ENCODE results near the gene PRR22. TPM values are rescaled to one million over a fixed set of nuclear protein-coding genes. Genes with fewer than 3 reads are reported as not detected.

PRR22 gene
- total RNA-seq, 1 experiment from 2014 or later: 13.5 TPM

DNA sequence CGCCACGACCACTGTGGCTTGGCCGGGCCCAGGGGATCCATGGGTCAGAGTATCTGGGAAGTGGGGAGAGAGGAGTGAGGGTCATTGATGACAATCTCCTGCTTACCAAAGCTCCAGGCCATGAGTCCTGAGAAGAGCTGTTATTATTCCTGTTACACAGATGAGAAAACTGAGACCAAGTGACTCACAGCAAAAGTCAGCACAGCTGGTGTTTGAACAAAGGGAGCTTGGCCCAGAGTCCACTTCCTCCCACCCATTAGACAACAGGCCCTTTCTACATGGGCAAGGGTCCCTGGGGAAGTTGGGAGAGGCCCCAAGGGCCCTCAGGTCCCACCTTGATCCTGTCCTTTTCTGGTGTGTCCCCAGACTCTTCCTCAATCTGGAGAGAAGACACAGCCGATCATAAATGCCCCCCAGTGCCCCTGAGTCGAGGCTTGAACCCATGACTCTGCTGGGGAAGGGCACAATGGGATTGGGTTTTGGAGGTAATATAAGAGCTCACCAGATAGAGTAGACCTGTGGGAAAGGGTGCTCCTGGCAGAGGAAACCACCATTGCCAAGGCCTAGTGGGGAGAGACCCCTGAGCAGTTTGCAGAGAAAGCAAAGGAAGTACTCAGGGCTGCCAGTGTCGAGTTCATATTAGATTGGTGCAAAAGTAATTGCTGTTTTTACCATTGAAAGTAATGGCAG is 48.1 kb upstream of the PRR22 start:
- no peaks in the 10 kb centered on the region for H4K20me1 ChIP-seq (ENCODE audit: insufficient read depth)
- POLR2A ChIA-PET: interaction anchor here (1.1 kb wide), 1 partner anchor 143 kb away, joined by 4 read pairs; the partner anchor contains the start of gene RPL36
- no peak overlapping the region for H3K27ac ChIP-seq (ENCODE audit: low read depth, low read length)
- ATAC-seq (no peak), DNase-seq (ENCODE audit: low read depth, low spot score) (no peak)
- intact Hi-C loops (cut with micrococcal nuclease): no loop called here
- H2AFZ ChIP-seq (ENCODE audit: low read depth, low read length, poor library complexity, severe bottlenecking): no peak overlapping the region
- BruUV-seq (replicated peaks): no TSS peak
- H3K4me3 ChIP-seq (replicated peaks in 1 of 2; ENCODE audit: low read depth in 1 of 2, low read length in 2 of 2): no peak overlapping the region
- H3K79me2 ChIP-seq (ENCODE audit: insufficient read depth, low read length): no peaks in the 10 kb centered on the region
- H3K9me2 ChIP-seq (ENCODE audit: insufficient read depth): no peaks in the 10 kb centered on the region
- H3K9ac ChIP-seq (ENCODE audit: low read length): no peak overlapping the region
- RAD21 ChIA-PET (ENCODE audit: low non-redundant PET in 1 of 2, low total read pairs in 2 of 2, uncharacterized antibody in 2 of 2, unreplicated experiment in 2 of 2): no interaction called here
- H3K27me3 ChIP-seq (ENCODE audit: insufficient read depth, low read length): no peaks in the 10 kb centered on the region
- TF ChIP-seq ZNF274 (IDR thresholded peaks at IDR 0.05; ENCODE audit: low read depth, low read length) (no peak), TCF7L2 (IDR thresholded peaks at IDR 0.05; ENCODE audit: borderline replicate concordance, extremely low read depth, insufficient read depth, insufficient read length) (no peak), CEBPB (IDR thresholded peaks at IDR 0.05; ENCODE audit: low read depth) (no peak), ZFX (IDR thresholded peaks at IDR 0.05) (no peak)
- TF ChIP-seq, protein P1, sequence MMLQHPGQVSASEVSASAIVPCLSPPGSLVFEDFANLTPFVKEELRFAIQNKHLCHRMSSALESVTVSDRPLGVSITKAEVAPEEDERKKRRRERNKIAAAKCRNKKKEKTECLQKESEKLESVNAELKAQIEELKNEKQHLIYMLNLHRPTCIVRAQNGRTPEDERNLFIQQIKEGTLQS (IDR thresholded peaks at IDR 0.05): no peak
- H3K4me1 ChIP-seq (ENCODE audit: control insufficient read depth in 1 of 2, insufficient read depth in 2 of 2, low read length in 2 of 2): peaks cover 7 to 26% of the 10 kb centered on the region in 2 experiments
- CTCF ChIA-PET: no interaction called here
- H3K9me3 ChIP-seq (ENCODE audit: control insufficient read depth in 1 of 2, insufficient read depth in 1 of 2, low read depth in 1 of 2, low read length in 2 of 2): no peaks in the 10 kb centered on the region
- no peak overlapping the region for H3K4me2 ChIP-seq (ENCODE audit: low read length)
- no peaks in the 10 kb centered on the region for H3K36me3 ChIP-seq (ENCODE audit: control insufficient read depth in 1 of 2, insufficient read depth in 2 of 2, low read length in 2 of 2)

DNA sequence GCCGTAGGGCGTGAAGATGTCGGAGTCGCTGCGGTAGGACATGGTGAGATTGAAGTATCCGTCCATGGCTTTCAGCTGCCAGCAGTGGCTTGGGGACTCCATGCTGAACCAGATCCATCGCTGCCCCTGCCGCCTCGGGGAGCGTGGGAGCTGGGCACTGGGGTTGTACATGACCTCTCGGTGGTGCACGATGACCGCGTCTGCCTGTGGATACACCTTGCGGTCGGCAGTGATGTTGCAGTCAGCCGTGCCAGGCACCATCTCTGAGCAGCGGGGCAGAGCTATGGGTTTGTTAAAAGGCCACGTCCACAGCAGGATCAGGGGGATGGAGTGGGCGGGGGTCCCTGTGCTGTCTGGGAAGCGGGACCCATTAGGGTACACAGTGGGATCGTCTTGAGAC is 47.5 kb upstream of the PRR22 start:
- ATAC-seq: no peak
- no peaks in the 10 kb centered on the region for H3K79me2 ChIP-seq (ENCODE audit: insufficient read depth, low read length)
- no peak overlapping the region for H3K27ac ChIP-seq (ENCODE audit: low read depth, low read length)
- no peaks in the 10 kb centered on the region for H3K27me3 ChIP-seq (ENCODE audit: insufficient read depth, low read length)
- no peak for DNase-seq (ENCODE audit: low read depth, low spot score)
- H3K4me2 ChIP-seq (ENCODE audit: low read length): no peak overlapping the region
- CTCF ChIA-PET: no interaction called here
- no peak overlapping the region for H3K9ac ChIP-seq (ENCODE audit: low read length)
- RAD21 ChIA-PET (ENCODE audit: low non-redundant PET in 1 of 2, low total read pairs in 2 of 2, uncharacterized antibody in 2 of 2, unreplicated experiment in 2 of 2): no interaction called here
- H3K9me3 ChIP-seq (ENCODE audit: control insufficient read depth in 1 of 2, insufficient read depth in 1 of 2, low read depth in 1 of 2, low read length in 2 of 2): no peaks in the 10 kb centered on the region
- no peaks in the 10 kb centered on the region for H4K20me1 ChIP-seq (ENCODE audit: insufficient read depth)
- intact Hi-C loops (cut with micrococcal nuclease): no loop called here
- H3K4me3 ChIP-seq (replicated peaks in 1 of 2; ENCODE audit: low read depth in 1 of 2, low read length in 2 of 2): no peak overlapping the region
- H3K4me1 ChIP-seq (ENCODE audit: control insufficient read depth in 1 of 2, insufficient read depth in 2 of 2, low read length in 2 of 2): peaks cover 8 to 28% of the 10 kb centered on the region in 2 experiments
- POLR2A ChIA-PET: interaction anchor here (1.1 kb wide), 1 partner anchor 142 kb away, joined by 4 read pairs; the partner anchor contains the start of gene RPL36
- H3K9me2 ChIP-seq (ENCODE audit: insufficient read depth): no peaks in the 10 kb centered on the region
- H2AFZ ChIP-seq (ENCODE audit: low read depth, low read length, poor library complexity, severe bottlenecking): no peak overlapping the region
- BruUV-seq (replicated peaks): no TSS peak
- H3K36me3 ChIP-seq (ENCODE audit: control insufficient read depth in 1 of 2, insufficient read depth in 2 of 2, low read length in 2 of 2): no peaks in the 10 kb centered on the region
- TF ChIP-seq CEBPB (IDR thresholded peaks at IDR 0.05; ENCODE audit: low read depth) (no peak), SIN3A (IDR thresholded peaks at IDR 0.05; ENCODE audit: low read depth) (no peak), TCF7L2 (IDR thresholded peaks at IDR 0.05; ENCODE audit: borderline replicate concordance, extremely low read depth, insufficient read depth, insufficient read length) (no peak), EGR1 (IDR thresholded peaks at IDR 0.05; ENCODE audit: low read depth) (no peak), ZFX (IDR thresholded peaks at IDR 0.05) (no peak), ELF1 (IDR thresholded peaks at IDR 0.05; ENCODE audit: borderline replicate concordance, low read depth) (no peak), SP1 (IDR thresholded peaks at IDR 0.05; ENCODE audit: low read depth) (no peak), EZH2 (IDR thresholded peaks at IDR 0.05) (no peak), CBX3 (IDR thresholded peaks at IDR 0.05; ENCODE audit: low read depth) (no peak), EZH2phosphoT487 (IDR thresholded peaks at IDR 0.05; ENCODE audit: borderline replicate concordance) (no peak), SRF (IDR thresholded peaks at IDR 0.05; ENCODE audit: low read depth) (no peak)
- TF ChIP-seq, protein P2, sequence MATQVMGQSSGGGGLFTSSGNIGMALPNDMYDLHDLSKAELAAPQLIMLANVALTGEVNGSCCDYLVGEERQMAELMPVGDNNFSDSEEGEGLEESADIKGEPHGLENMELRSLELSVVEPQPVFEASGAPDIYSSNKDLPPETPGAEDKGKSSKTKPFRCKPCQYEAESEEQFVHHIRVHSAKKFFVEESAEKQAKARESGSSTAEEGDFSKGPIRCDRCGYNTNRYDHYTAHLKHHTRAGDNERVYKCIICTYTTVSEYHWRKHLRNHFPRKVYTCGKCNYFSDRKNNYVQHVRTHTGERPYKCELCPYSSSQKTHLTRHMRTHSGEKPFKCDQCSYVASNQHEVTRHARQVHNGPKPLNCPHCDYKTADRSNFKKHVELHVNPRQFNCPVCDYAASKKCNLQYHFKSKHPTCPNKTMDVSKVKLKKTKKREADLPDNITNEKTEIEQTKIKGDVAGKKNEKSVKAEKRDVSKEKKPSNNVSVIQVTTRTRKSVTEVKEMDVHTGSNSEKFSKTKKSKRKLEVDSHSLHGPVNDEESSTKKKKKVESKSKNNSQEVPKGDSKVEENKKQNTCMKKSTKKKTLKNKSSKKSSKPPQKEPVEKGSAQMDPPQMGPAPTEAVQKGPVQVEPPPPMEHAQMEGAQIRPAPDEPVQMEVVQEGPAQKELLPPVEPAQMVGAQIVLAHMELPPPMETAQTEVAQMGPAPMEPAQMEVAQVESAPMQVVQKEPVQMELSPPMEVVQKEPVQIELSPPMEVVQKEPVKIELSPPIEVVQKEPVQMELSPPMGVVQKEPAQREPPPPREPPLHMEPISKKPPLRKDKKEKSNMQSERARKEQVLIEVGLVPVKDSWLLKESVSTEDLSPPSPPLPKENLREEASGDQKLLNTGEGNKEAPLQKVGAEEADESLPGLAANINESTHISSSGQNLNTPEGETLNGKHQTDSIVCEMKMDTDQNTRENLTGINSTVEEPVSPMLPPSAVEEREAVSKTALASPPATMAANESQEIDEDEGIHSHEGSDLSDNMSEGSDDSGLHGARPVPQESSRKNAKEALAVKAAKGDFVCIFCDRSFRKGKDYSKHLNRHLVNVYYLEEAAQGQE (IDR thresholded peaks at IDR 0.05; ENCODE audit: low read depth): no peak
- TF ChIP-seq, protein P3, sequence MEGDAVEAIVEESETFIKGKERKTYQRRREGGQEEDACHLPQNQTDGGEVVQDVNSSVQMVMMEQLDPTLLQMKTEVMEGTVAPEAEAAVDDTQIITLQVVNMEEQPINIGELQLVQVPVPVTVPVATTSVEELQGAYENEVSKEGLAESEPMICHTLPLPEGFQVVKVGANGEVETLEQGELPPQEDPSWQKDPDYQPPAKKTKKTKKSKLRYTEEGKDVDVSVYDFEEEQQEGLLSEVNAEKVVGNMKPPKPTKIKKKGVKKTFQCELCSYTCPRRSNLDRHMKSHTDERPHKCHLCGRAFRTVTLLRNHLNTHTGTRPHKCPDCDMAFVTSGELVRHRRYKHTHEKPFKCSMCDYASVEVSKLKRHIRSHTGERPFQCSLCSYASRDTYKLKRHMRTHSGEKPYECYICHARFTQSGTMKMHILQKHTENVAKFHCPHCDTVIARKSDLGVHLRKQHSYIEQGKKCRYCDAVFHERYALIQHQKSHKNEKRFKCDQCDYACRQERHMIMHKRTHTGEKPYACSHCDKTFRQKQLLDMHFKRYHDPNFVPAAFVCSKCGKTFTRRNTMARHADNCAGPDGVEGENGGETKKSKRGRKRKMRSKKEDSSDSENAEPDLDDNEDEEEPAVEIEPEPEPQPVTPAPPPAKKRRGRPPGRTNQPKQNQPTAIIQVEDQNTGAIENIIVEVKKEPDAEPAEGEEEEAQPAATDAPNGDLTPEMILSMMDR (IDR thresholded peaks at IDR 0.05 in 2 of 3, conservative IDR thresholded peaks at IDR 0.05 in 1 of 3; ENCODE audit: borderline replicate concordance in 1 of 3, insufficient read depth in 1 of 3, low read depth in 2 of 3, low read length in 2 of 3): no peak

Measured in HCT116 (cell line).